GM12801 (cell line): ENCODE measurements around the gene MRPL48.

Source experiments
- CTCF ChIP-seq: IDR thresholded peaks from one replicate; pipeline ENCODE4 v1.5.1; 2011; ENCODE audit warnings: control low read depth; ENCODE audit not compliant: insufficient read length; ENCODE audit errors: extremely low read depth

Gene MRPL48

GRCh38 chr11:73878771-73879170 lies 91.1 kb downstream of the MRPL48 start:
- TF ChIP-seq CTCF = no peak

- no peak for TF ChIP-seq CTCF
Measured at GRCh38 chr11:73883856-73884255, 96.2 kb downstream of the MRPL48 start.

GRCh38 chr11:73888244-73888643 lies 100.6 kb downstream of the MRPL48 start:
- no peak for TF ChIP-seq CTCF

GRCh38 chr11:73889019-73889418 lies 101.3 kb downstream of the MRPL48 start:
- TF ChIP-seq CTCF = no peak

- no peak for TF ChIP-seq CTCF
Measured at GRCh38 chr11:73889536-73889935, 101.9 kb downstream of the MRPL48 start.

GRCh38 chr11:73893041-73893440 lies 105.4 kb downstream of the MRPL48 start:
- no peak for TF ChIP-seq CTCF

- no peak for TF ChIP-seq CTCF
Measured at GRCh38 chr11:73894725-73895335, 107.2 kb downstream of the MRPL48 start.
